Measurements from ENCODE around the gene CTNNA3.

DNA sequence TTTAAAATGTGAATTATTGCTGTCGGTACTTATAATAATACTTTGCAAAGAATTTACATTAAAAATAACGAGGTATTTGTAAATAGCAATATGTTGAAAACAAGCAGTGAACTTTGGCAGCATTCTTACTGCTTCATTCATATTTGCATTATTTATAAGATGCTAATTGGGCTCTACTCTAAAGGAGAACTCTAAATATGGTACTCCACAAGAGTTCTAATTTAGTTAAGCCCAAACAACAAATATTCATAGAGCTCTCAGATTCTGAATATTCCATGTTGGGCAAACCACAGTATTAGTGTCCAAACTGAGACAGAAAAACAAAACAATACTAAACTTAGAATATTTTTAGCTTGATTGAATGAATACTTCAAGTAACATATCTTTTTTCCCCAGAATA is 1674.6 kb downstream of the CTNNA3 start:
- TF ChIP-seq POLR2A (IDR thresholded peaks at IDR 0.05): no peak
- TF ChIP-seq, protein P1, sequence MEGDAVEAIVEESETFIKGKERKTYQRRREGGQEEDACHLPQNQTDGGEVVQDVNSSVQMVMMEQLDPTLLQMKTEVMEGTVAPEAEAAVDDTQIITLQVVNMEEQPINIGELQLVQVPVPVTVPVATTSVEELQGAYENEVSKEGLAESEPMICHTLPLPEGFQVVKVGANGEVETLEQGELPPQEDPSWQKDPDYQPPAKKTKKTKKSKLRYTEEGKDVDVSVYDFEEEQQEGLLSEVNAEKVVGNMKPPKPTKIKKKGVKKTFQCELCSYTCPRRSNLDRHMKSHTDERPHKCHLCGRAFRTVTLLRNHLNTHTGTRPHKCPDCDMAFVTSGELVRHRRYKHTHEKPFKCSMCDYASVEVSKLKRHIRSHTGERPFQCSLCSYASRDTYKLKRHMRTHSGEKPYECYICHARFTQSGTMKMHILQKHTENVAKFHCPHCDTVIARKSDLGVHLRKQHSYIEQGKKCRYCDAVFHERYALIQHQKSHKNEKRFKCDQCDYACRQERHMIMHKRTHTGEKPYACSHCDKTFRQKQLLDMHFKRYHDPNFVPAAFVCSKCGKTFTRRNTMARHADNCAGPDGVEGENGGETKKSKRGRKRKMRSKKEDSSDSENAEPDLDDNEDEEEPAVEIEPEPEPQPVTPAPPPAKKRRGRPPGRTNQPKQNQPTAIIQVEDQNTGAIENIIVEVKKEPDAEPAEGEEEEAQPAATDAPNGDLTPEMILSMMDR (IDR thresholded peaks at IDR 0.05): no peak
